HepG2 (cell line): ENCODE measurements around the gene TBX21. TPM values are rescaled to one million over a fixed set of nuclear protein-coding genes. Genes with fewer than 3 reads are reported as not detected.

Experiments used
- FLYWCH1 ChIP-seq: sonication (generic); formaldehyde crosslinking; IDR thresholded peaks from 2 replicates; pipeline ENCODE4 v1.8.1; 2023; ENCODE audit warnings: mild to moderate bottlenecking, missing genetic modification reagents
- FOXP4 ChIP-seq: sonication (generic); formaldehyde crosslinking; IDR thresholded peaks from 2 replicates; pipeline ENCODE4 v1.4.0; 2020; ENCODE audit warnings: missing genetic modification reagents
- IRX3 ChIP-seq: sonication (generic); formaldehyde crosslinking; IDR thresholded peaks from 2 replicates; pipeline ENCODE4 v1.8.1; 2023; ENCODE audit warnings: mild to moderate bottlenecking, low read depth, missing genetic modification reagents, borderline replicate concordance
- KAT8 ChIP-seq: IDR thresholded peaks from 2 replicates; pipeline ENCODE4 v1.6.1; 2016; ENCODE audit warnings: missing genetic modification reagents, missing compliant biosample characterization
- NAIF1 ChIP-seq: sonication (generic); formaldehyde crosslinking; IDR thresholded peaks from 2 replicates; pipeline ENCODE4 v1.5.0; 2020; ENCODE audit warnings: mild to moderate bottlenecking, missing genetic modification reagents, borderline replicate concordance
- PCBP2 ChIP-seq: fragments of 200-400 bp; formaldehyde crosslinking; optimal IDR thresholded peaks from 2 replicates; pipeline ENCODE3; 2018; ENCODE audit warnings: low read length, low read depth; ENCODE audit not compliant: poor library complexity, severe bottlenecking
- POLR2A ChIP-seq, 2 experiments: IDR thresholded peaks; 2 replicates each; pipeline ENCODE4 v1.6.1; 2011; ENCODE audit warnings: low read depth in 2 of 2, low read length in 2 of 2, mild to moderate bottlenecking in 1 of 2, moderate library complexity in 1 of 2; ENCODE audit not compliant: insufficient read depth in 1 of 2
- RXRA ChIP-seq: sonication (generic); formaldehyde crosslinking; IDR thresholded peaks from 2 replicates; pipeline ENCODE4 v1.5.1; 2020; ENCODE audit warnings: missing genetic modification reagents
- STAT5B ChIP-seq: sonication (generic); formaldehyde crosslinking; IDR thresholded peaks from 2 replicates; pipeline ENCODE4 v1.4.0; 2020; ENCODE audit warnings: missing genetic modification reagents
- YEATS4 ChIP-seq: sonication (generic); formaldehyde crosslinking; IDR thresholded peaks from 2 replicates; pipeline ENCODE4 v1.4.0; 2020; ENCODE audit warnings: missing genetic modification reagents, borderline replicate concordance
- ZHX2 ChIP-seq, 2 experiments: sonication (generic) in 1 of 2; formaldehyde crosslinking in 1 of 2; IDR thresholded peaks; 2 replicates each; pipeline versions ENCODE4 v1.6.1 to v1.9.0; 2014 to 2022; ENCODE audit warnings: antibody characterized with exemption in 1 of 2, borderline replicate concordance in 1 of 2, inconsistent platforms in 1 of 2, low read depth in 1 of 2, missing genetic modification reagents in 1 of 2
- ZKSCAN8 ChIP-seq: IDR thresholded peaks from 2 replicates; pipeline ENCODE4 v1.6.1; 2016; ENCODE audit warnings: borderline replicate concordance, missing genetic modification reagents, missing compliant biosample characterization
- ZNF234 ChIP-seq: sonication (generic); formaldehyde crosslinking; conservative IDR thresholded peaks from 2 replicates; pipeline ENCODE4 v1.5.1; 2020; ENCODE audit warnings: mild to moderate bottlenecking, missing genetic modification reagents
- ZNF264 ChIP-seq: sonication (generic); formaldehyde crosslinking; IDR thresholded peaks from 2 replicates; pipeline ENCODE4 v1.4.0; 2020; ENCODE audit warnings: missing genetic modification reagents
- ZNF614 ChIP-seq: IDR thresholded peaks from 2 replicates; pipeline ENCODE4 v1.6.1; 2018; ENCODE audit warnings: missing biosample characterization, missing genetic modification reagents, inconsistent platforms, borderline replicate concordance
- ZNF816 ChIP-seq: sonication (generic); formaldehyde crosslinking; IDR thresholded peaks from 2 replicates; pipeline ENCODE4 v1.8.0; 2022; ENCODE audit warnings: missing genetic modification reagents, mild to moderate bottlenecking, borderline replicate concordance
- polyA plus RNA-seq, 8 experiments: library from polyadenylated mRNA; depleted of rRNA in 3 of 8; stranded (reverse) in 7 of 8; unstranded in 1 of 8; fragments of >200 nt; fragmentation: Illumina TruSeq in 4 of 8; extraction: Trizol in 4 of 8; gene quantifications; 2 replicates each; pipeline versions ENCODE4 v1.2.1 to v1.2.3, GENCODE V29; 2011 to 2016; ENCODE audit warnings: low read depth in 4 of 8, missing spikeins in 1 of 8, mixed read lengths in 1 of 8; ENCODE audit not compliant: insufficient read depth in 1 of 8
- total RNA-seq, 5 experiments: library from RNA; depleted of rRNA; stranded (reverse); fragments of >200 nt; fragmentation: Illumina TruSeq; extraction: Trizol; gene quantifications; 2 replicates each; pipeline ENCODE4 v1.2.3, GENCODE V29; 2016; ENCODE audit warnings: low read depth in 1 of 5
- TF ChIP-seq, protein P1 (sequence below): sonication (generic); formaldehyde crosslinking; IDR thresholded peaks from 2 replicates; pipeline ENCODE4 v1.5.1; 2020; ENCODE audit warnings: missing genetic modification reagents, mild to moderate bottlenecking, borderline replicate concordance
- TF ChIP-seq, protein P2 (sequence below): sonication (generic); formaldehyde crosslinking; IDR thresholded peaks from 2 replicates; pipeline ENCODE4 v1.8.0; 2022; ENCODE audit warnings: low read depth, missing genetic modification reagents

The TBX21 gene
- total and polyA plus RNA-seq, 2 of the 13 experiments (the other 11 are each of a cell fraction or from before 2014, with no cell fraction given): not detected

DNA sequence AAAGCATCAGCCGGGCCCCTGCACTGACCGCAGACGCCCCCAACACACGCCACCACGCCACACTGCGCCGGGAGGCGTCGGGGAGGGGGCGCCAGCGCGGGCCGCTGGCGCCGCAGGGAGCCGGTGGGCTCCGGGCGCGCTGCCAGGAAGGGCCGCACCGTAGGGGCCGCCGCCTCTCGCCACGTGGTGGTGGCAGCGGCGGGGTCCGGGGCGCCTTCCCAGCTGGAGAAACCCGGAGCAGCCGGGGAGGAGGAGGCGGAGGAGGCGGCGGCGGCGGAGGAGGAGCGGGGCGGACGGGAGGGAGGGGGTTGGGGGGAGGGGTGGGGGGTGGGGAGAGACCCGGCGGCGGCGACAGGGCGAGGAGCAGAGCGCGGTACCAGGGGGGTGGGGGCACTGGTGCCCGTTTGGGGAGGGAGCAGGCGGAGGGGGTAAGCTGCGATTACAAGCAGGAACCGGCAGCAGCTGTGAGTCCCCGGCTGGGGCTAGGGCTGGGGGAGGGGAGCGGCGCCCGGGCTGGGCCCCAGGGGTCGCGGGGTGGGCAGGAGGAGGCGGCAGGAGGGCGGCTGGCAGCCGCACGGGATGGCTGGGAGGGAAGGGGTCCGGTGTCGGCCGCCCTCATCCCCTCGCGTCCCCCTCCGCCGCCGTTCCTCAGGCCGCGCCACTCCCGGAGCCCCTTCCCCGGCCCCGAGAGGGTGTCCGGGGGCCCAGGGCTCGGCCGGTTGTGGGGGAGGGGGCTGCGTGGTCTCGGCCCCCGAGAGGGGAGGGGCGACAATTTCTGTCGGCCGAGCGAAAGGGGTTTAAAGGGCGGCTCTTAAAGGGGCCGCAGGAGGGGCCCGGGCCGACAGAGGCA, 39.1 kb upstream of the TBX21 start, which contains the start of gene TBKBP1 (continued):
- TF ChIP-seq ZHX2 (IDR thresholded peaks at IDR 0.05; ENCODE audit: low read depth): no peak
- TF ChIP-seq ZHX2 (CRISPR knock-in tag; IDR thresholded peaks at IDR 0.05; ENCODE audit: borderline replicate concordance): no peak
- no peak for TF ChIP-seq STAT5B (CRISPR knock-in tag)
- no peak for TF ChIP-seq ZNF264 (CRISPR knock-in tag)
- no peak for TF ChIP-seq RXRA (CRISPR knock-in tag)
- TF ChIP-seq NAIF1 (CRISPR knock-in tag): no peak
- TF ChIP-seq ZKSCAN8 (CRISPR knock-in tag): no peak
- TF ChIP-seq ZNF614: peak; percentile 47; the same call in 1 of the 2 replicates
- TF ChIP-seq FOXP4 (CRISPR knock-in tag): no peak
- TF ChIP-seq YEATS4 (CRISPR knock-in tag): peak; percentile 60; the same call in 1 of the 2 replicates
- TF ChIP-seq IRX3 (CRISPR knock-in tag): no peak
- peak in 1 of 2 experiments; percentile 48; a peak in 1 of 4 replicates for TF ChIP-seq POLR2A (IDR thresholded peaks at IDR 0.05; ENCODE audit: insufficient read depth in 1 of 2, low read depth in 2 of 2, low read length in 2 of 2)
- peak; percentile 43 for TF ChIP-seq KAT8 (CRISPR knock-in tag)
- TF ChIP-seq PCBP2: no peak
- TF ChIP-seq FLYWCH1: no peak
- no peak for TF ChIP-seq ZNF816 (CRISPR knock-in tag)
- no peak for TF ChIP-seq ZNF234 (CRISPR knock-in tag)
- TF ChIP-seq, protein P1, sequence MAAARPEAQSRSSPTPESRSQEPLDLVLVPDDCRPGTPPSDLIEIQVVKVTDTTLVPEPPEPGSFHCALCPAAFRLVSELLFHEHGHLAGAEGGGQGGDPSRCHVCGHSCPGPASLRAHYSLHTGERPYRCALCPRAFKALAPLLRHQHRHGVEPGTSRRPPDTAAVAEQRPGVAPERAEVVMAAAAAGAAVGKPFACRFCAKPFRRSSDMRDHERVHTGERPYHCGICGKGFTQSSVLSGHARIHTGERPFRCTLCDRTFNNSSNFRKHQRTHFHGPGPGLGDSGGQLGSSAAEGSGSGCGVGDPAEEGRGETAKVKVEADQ: peak; percentile 38; the same call in 1 of the 2 replicates
- TF ChIP-seq, protein P2, sequence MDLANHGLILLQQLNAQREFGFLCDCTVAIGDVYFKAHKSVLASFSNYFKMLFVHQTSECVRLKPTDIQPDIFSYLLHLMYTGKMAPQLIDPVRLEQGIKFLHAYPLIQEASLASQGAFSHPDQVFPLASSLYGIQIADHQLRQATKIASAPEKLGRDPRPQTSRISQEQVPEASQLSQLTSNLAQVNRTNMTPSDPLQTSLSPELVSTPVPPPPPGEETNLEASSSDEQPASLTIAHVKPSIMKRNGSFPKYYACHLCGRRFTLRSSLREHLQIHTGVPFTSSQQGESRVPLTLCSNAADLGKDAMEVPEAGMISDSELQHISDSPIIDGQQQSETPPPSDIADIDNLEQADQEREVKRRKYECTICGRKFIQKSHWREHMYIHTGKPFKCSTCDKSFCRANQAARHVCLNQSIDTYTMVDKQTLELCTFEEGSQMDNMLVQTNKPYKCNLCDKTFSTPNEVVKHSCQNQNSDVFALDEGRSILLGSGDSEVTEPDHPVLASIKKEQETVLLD (CRISPR knock-in tag): no peak
